IMR-90 (cell line): Measurements from ENCODE around the gene TSC1. TPM values are rescaled to one million over a fixed set of nuclear protein-coding genes. Genes with fewer than 3 reads are reported as not detected.

Experiments used
- ATAC-seq: fragments of 200-7000 bp; cut with Tn5 transposase; 2 replicates; pipeline ENCODE4 v1.9.1; 2020; ENCODE audit warnings: low read depth, mild to moderate bottlenecking, moderate library complexity
- BruUV-seq: library from RNA; stranded (reverse); fragments of 400-500 nt; replicated peaks from 2 replicates; lab custom pipeline; 2021; lab: Mats Ljungman, UMichigan
- CTCF ChIA-PET: fragments of 300-600 bp; formaldehyde crosslinking; extraction: SDS; loops from one replicate; lab custom pipeline; 2021; ENCODE audit warnings: antibody characterized with exemption; lab: Yijun Ruan, JAX
- POLR2A ChIA-PET: fragments of 300-600 bp; sonication (Branson Sonifier 250); formaldehyde crosslinking; loops from one replicate; lab custom pipeline; 2022; ENCODE audit warnings: antibody characterized with exemption; ENCODE audit not compliant: unreplicated experiment; lab: Charles Lee
- DNase-seq: peaks from one replicate; pipeline ENCODE4 v3.0.0; 2013
- H2AFZ ChIP-seq: replicated peaks from 2 replicates; pipeline ENCODE3; 2013; ENCODE audit warnings: low read length, mild to moderate bottlenecking; ENCODE audit not compliant: poor library complexity
- H2AK5ac ChIP-seq: 2 replicates; pipeline ENCODE4 v1.6.1; 2013; ENCODE audit warnings: low read depth, low read length, inconsistent platforms
- H2AK9ac ChIP-seq: replicated peaks from 2 replicates; pipeline ENCODE3; 2013; ENCODE audit warnings: mild to moderate bottlenecking, low read depth, low read length, moderate library complexity; ENCODE audit not compliant: poor library complexity
- H2BK120ac ChIP-seq: 2 replicates; pipeline ENCODE4 v1.6.1; 2013; ENCODE audit warnings: low read depth, low read length, inconsistent platforms
- H2BK15ac ChIP-seq: 3 replicates; pipeline ENCODE4 v1.6.1; 2013; ENCODE audit warnings: low read depth, low read length, inconsistent platforms
- H2BK20ac ChIP-seq: 2 replicates; pipeline ENCODE4 v1.6.1; 2013; ENCODE audit warnings: low read depth, mild to moderate bottlenecking, inconsistent platforms, low read length, moderate library complexity
- H2BK5ac ChIP-seq: 2 replicates; pipeline ENCODE4 v1.6.1; 2013; ENCODE audit warnings: mild to moderate bottlenecking, low read depth, low read length, inconsistent platforms; ENCODE audit not compliant: poor library complexity, severe bottlenecking
- H3K14ac ChIP-seq: replicated peaks from 2 replicates; pipeline ENCODE4 v1.6.1; 2013; ENCODE audit warnings: low read depth, low read length, inconsistent platforms
- H3K18ac ChIP-seq: 2 replicates; pipeline ENCODE4 v1.6.1; 2013; ENCODE audit warnings: low read depth, low read length, control low read depth
- H3K23ac ChIP-seq: 2 replicates; pipeline ENCODE4 v1.6.1; 2013; ENCODE audit warnings: low read depth, low read length, inconsistent platforms
- H3K27ac ChIP-seq: 2 replicates; pipeline ENCODE4 v1.5.1; 2013; ENCODE audit warnings: mild to moderate bottlenecking, control low read depth, low read length; ENCODE audit not compliant: insufficient read depth
- H3K27me3 ChIP-seq: 2 replicates; pipeline ENCODE4 v1.6.1; 2013; ENCODE audit warnings: low read length; ENCODE audit not compliant: control insufficient read depth, insufficient read depth
- H3K36me3 ChIP-seq: 2 replicates; pipeline ENCODE4 v1.6.1; 2013; ENCODE audit warnings: low read length, mixed read lengths; ENCODE audit not compliant: control insufficient read depth, insufficient read depth
- H3K4ac ChIP-seq: 2 replicates; pipeline ENCODE4 v1.6.1; 2013; ENCODE audit warnings: low read depth, low read length, inconsistent platforms
- H3K4me1 ChIP-seq: 2 replicates; pipeline ENCODE4 v1.6.1; 2013; ENCODE audit warnings: low read length, mixed read lengths; ENCODE audit not compliant: control insufficient read depth, insufficient read depth
- H3K4me2 ChIP-seq: 2 replicates; pipeline ENCODE4 v1.6.1; 2013; ENCODE audit warnings: low read depth, mild to moderate bottlenecking, control low read depth, low read length, moderate library complexity
- H3K4me3 ChIP-seq: 2 replicates; pipeline ENCODE4 v1.5.1; 2013; ENCODE audit warnings: low read depth, mild to moderate bottlenecking, control low read depth, low read length, moderate library complexity; ENCODE audit not compliant: insufficient read depth
- H3K56ac ChIP-seq: 2 replicates; pipeline ENCODE4 v1.6.1; 2013; ENCODE audit warnings: low read length, inconsistent platforms; ENCODE audit not compliant: insufficient read depth; ENCODE audit errors: extremely low read depth
- H3K79me1 ChIP-seq, 2 experiments: 2 replicates each; pipeline ENCODE4 v1.6.1; 2013; ENCODE audit warnings: low read length in 2 of 2, inconsistent platforms in 1 of 2, low read depth in 1 of 2
- H3K9ac ChIP-seq: 2 replicates; pipeline ENCODE4 v1.6.1; 2013; ENCODE audit warnings: low read depth, low read length, control low read depth
- H3K9me1 ChIP-seq: 2 replicates; pipeline ENCODE4 v1.6.1; 2013; ENCODE audit warnings: low read length, inconsistent platforms; ENCODE audit not compliant: insufficient read depth
- H3K9me3 ChIP-seq: 2 replicates; pipeline ENCODE4 v1.6.1; 2013; ENCODE audit warnings: low read length; ENCODE audit not compliant: control insufficient read depth, insufficient read depth
- H4K20me1 ChIP-seq: 2 replicates; pipeline ENCODE4 v1.6.1; 2013; ENCODE audit warnings: low read length, inconsistent platforms; ENCODE audit not compliant: insufficient read depth
- H4K5ac ChIP-seq: 2 replicates; pipeline ENCODE4 v1.6.1; 2013; ENCODE audit warnings: mild to moderate bottlenecking, low read depth, low read length, control low read depth
- H4K8ac ChIP-seq, 2 experiments: 2 replicates each; pipeline ENCODE4 v1.6.1; 2013; ENCODE audit warnings: low read depth in 2 of 2, low read length in 2 of 2, control low read depth in 1 of 2, inconsistent platforms in 1 of 2
- H4K91ac ChIP-seq: 2 replicates; pipeline ENCODE4 v1.6.1; 2013; ENCODE audit warnings: low read depth, low read length, inconsistent platforms; ENCODE audit not compliant: insufficient read depth
- BHLHE40 ChIP-seq: fragments of 150-350 bp; IDR thresholded peaks from 2 replicates; pipeline ENCODE4 v1.6.1; 2016; ENCODE audit warnings: mild to moderate bottlenecking, low read depth, low read length
- CEBPB ChIP-seq: IDR thresholded peaks from 2 replicates; pipeline ENCODE4 v1.6.1; 2012; ENCODE audit warnings: low read depth, low read length, improper control_type of control experiment
- CHD1 ChIP-seq: IDR thresholded peaks from 2 replicates; pipeline ENCODE4 v1.6.1; 2012; ENCODE audit warnings: low read depth, low read length, improper control_type of control experiment
- FOS ChIP-seq: fragments of 150-350 bp; IDR thresholded peaks from 2 replicates; pipeline ENCODE4 v1.6.1; 2016; ENCODE audit warnings: low read depth, low read length
- MAFK ChIP-seq: IDR thresholded peaks from 2 replicates; pipeline ENCODE4 v1.6.1; 2012; ENCODE audit warnings: low read depth, low read length, improper control_type of control experiment
- MAZ ChIP-seq: IDR thresholded peaks from 2 replicates; pipeline ENCODE4 v1.6.1; 2012; ENCODE audit warnings: low read depth, mild to moderate bottlenecking, low read length, improper control_type of control experiment, moderate library complexity, borderline replicate concordance
- MXI1 ChIP-seq: IDR thresholded peaks from 2 replicates; pipeline ENCODE4 v1.6.1; 2012; ENCODE audit warnings: low read depth, mild to moderate bottlenecking, low read length, moderate library complexity, borderline replicate concordance
- NFE2L2 ChIP-seq: fragments of 150-350 bp; IDR thresholded peaks from 2 replicates; pipeline ENCODE4 v1.6.1; 2016; ENCODE audit warnings: low read depth, mild to moderate bottlenecking, low read length
- POLR2A ChIP-seq: IDR thresholded peaks from 2 replicates; pipeline ENCODE4 v1.6.1; 2012; ENCODE audit warnings: mild to moderate bottlenecking, low read depth, low read length
- RAD21 ChIP-seq: IDR thresholded peaks from 2 replicates; pipeline ENCODE4 v1.6.1; 2012; ENCODE audit warnings: low read length, improper control_type of control experiment
- RCOR1 ChIP-seq: IDR thresholded peaks from 2 replicates; pipeline ENCODE4 v1.6.1; 2012; ENCODE audit warnings: mild to moderate bottlenecking, low read length, improper control_type of control experiment; ENCODE audit not compliant: insufficient replicate concordance
- RFX5 ChIP-seq: IDR thresholded peaks from 2 replicates; pipeline ENCODE4 v1.8.0; 2012; ENCODE audit warnings: low read depth, mild to moderate bottlenecking, low read length, moderate library complexity
- SMC3 ChIP-seq: fragments of 150-350 bp; IDR thresholded peaks from 2 replicates; pipeline ENCODE4 v1.6.1; 2016; ENCODE audit warnings: low read depth, mild to moderate bottlenecking, antibody characterized with exemption, low read length, moderate library complexity
- WGBS, 2 experiments: methylation state at CpG; one replicate each; pipeline versions ENCODE4 v1.1.5 to v1.1.7; 2013; ENCODE audit warnings: missing lambda C conversion rate in 2 of 2; ENCODE audit not compliant: insufficient read length in 1 of 2; ENCODE audit errors: extremely low coverage in 2 of 2; 5-methylcytosine and 5-hydroxymethylcytosine counted together
- dilution Hi-C: fragments of 300-500 bp; cut with HindIII; formaldehyde crosslinking; loops from one replicate; pipeline ENCODE4 v1.14.3; 2018; ENCODE audit warnings: low sequenced_read_pairs; ENCODE audit not compliant: unreplicated experiment
- in situ Hi-C: fragments of 300-500 bp; cut with MboI; formaldehyde crosslinking; loops from 3 replicates; pipeline ENCODE4 v1.14.3; 2019; ENCODE audit warnings: low sequenced_read_pairs, inconsistent platforms, mixed read lengths
- intact Hi-C: fragments of 100-400 bp; cut with micrococcal nuclease; formaldehyde crosslinking; loops from 2 replicates; pipeline ENCODE4 v1.10.0; 2022
- polyA plus RNA-seq, 3 experiments: library from polyadenylated mRNA; depleted of rRNA; stranded (reverse); fragments of >200 nt; gene quantifications; 2 replicates each; pipeline ENCODE4 v1.2.3, GENCODE V29; 2012; ENCODE audit warnings: low replicate concordance in 1 of 3
- total RNA-seq: library from RNA; depleted of rRNA; stranded (reverse); fragments of >200 nt; gene quantifications from 2 replicates; pipeline ENCODE4 v1.2.3, GENCODE V29; 2012
- TF ChIP-seq, protein P1 (sequence below): fragments of 150-350 bp; IDR thresholded peaks from 2 replicates; pipeline ENCODE4 v1.6.1; 2016; ENCODE audit warnings: low read depth, mild to moderate bottlenecking, low read length, moderate library complexity, borderline replicate concordance
- TF ChIP-seq, protein P2 (sequence below): conservative IDR thresholded peaks from 2 replicates; pipeline ENCODE4 v1.5.1; 2012; ENCODE audit warnings: mild to moderate bottlenecking, low read depth, low read length, improper control_type of control experiment
- TF ChIP-seq, protein P3 (sequence below): fragments of 150-350 bp; IDR thresholded peaks from 2 replicates; pipeline ENCODE4 v1.6.1; 2017; ENCODE audit warnings: mild to moderate bottlenecking, antibody characterized with exemption, low read length, low read depth

TSC1 gene
- total and polyA plus RNA-seq, 2 of the 4 experiments (the other 2 are of a cell fraction), result 25.7 to 56.3 TPM

DNA sequence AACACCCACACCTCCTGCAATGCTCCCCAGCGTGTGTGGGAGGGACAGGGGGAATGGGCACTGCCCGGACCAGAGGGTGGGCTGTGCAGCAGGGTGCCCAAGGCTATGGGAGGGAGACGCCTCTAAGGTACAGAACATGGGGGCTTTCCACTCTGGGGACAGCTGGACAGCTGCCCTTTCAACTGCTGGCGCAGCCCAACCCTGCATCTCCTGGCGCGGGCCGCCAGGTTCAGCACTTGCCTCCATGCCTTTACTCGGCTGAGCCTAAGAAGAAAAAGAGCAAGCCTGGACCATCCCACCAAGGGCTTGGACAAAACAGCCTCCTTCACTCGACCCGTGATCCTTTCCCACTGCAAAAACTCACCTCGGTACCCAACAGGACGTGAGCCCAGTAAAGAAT is 81.3 kb downstream of the TSC1 start:
- H3K9me1 ChIP-seq, result no peaks in the 10 kb centered on the region
- POLR2A ChIA-PET, result no interaction called here
- H3K4me2 ChIP-seq, result no peak overlapping the region
- H2BK120ac ChIP-seq, result no peak overlapping the region
- H3K36me3 ChIP-seq, result no peaks in the 10 kb centered on the region
- no peak overlapping the region for H3K4me3 ChIP-seq
- no peak for TF ChIP-seq RCOR1
- no peak for TF ChIP-seq MAZ
- TF ChIP-seq MXI1, result no peak
- TF ChIP-seq NFE2L2, result no peak
- TF ChIP-seq SMC3, result no peak
- TF ChIP-seq, protein P1, sequence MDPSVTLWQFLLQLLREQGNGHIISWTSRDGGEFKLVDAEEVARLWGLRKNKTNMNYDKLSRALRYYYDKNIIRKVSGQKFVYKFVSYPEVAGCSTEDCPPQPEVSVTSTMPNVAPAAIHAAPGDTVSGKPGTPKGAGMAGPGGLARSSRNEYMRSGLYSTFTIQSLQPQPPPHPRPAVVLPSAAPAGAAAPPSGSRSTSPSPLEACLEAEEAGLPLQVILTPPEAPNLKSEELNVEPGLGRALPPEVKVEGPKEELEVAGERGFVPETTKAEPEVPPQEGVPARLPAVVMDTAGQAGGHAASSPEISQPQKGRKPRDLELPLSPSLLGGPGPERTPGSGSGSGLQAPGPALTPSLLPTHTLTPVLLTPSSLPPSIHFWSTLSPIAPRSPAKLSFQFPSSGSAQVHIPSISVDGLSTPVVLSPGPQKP, result no peak
- TF ChIP-seq CHD1, result no peak
- TF ChIP-seq, protein P2, sequence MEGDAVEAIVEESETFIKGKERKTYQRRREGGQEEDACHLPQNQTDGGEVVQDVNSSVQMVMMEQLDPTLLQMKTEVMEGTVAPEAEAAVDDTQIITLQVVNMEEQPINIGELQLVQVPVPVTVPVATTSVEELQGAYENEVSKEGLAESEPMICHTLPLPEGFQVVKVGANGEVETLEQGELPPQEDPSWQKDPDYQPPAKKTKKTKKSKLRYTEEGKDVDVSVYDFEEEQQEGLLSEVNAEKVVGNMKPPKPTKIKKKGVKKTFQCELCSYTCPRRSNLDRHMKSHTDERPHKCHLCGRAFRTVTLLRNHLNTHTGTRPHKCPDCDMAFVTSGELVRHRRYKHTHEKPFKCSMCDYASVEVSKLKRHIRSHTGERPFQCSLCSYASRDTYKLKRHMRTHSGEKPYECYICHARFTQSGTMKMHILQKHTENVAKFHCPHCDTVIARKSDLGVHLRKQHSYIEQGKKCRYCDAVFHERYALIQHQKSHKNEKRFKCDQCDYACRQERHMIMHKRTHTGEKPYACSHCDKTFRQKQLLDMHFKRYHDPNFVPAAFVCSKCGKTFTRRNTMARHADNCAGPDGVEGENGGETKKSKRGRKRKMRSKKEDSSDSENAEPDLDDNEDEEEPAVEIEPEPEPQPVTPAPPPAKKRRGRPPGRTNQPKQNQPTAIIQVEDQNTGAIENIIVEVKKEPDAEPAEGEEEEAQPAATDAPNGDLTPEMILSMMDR, result no peak
- no peak for TF ChIP-seq MAFK
- no peak for TF ChIP-seq RAD21
- TF ChIP-seq FOS, result no peak
- no peak for TF ChIP-seq BHLHE40
- TF ChIP-seq, protein P3, sequence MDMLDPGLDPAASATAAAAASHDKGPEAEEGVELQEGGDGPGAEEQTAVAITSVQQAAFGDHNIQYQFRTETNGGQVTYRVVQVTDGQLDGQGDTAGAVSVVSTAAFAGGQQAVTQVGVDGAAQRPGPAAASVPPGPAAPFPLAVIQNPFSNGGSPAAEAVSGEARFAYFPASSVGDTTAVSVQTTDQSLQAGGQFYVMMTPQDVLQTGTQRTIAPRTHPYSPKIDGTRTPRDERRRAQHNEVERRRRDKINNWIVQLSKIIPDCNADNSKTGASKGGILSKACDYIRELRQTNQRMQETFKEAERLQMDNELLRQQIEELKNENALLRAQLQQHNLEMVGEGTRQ, result no peak
- TF ChIP-seq POLR2A, result no peak
- TF ChIP-seq RFX5, result no peak
- no peak for TF ChIP-seq CEBPB
- H4K20me1 ChIP-seq, result no peaks in the 10 kb centered on the region
- H3K27ac ChIP-seq, result no peak overlapping the region
- H2BK5ac ChIP-seq, result no peak overlapping the region
- no peak overlapping the region for H3K9ac ChIP-seq
- H3K14ac ChIP-seq, result no peak overlapping the region
- no peak overlapping the region for H4K8ac ChIP-seq
- H4K5ac ChIP-seq, result no peak overlapping the region
- H3K4me1 ChIP-seq, result peaks cover 2% of the 10 kb centered on the region; the same call in 1 of the 2 replicates
- H2AK9ac ChIP-seq, result no peak overlapping the region
- WGBS, 2 experiments, result 83% methylated on average over 6 of the region's 12 CpGs; no CpG with 5 or more reads in 1 of the 2 experiments
- no peak overlapping the region for H2BK15ac ChIP-seq
- CTCF ChIA-PET, result no interaction called here
- no peak overlapping the region for H3K56ac ChIP-seq
- no peaks in the 10 kb centered on the region for H3K9me3 ChIP-seq
- dilution Hi-C loops (no loop called here), in situ Hi-C loops (no loop called here), intact Hi-C loops (no loop called here)
- H3K18ac ChIP-seq, result no peak overlapping the region
- H3K4ac ChIP-seq, result no peak overlapping the region
- no peak overlapping the region for H3K23ac ChIP-seq
- H2BK20ac ChIP-seq, result no peak overlapping the region
- H2AFZ ChIP-seq, result no peak overlapping the region
- no peak for ATAC-seq
- DNase-seq, result no peak
- H2AK5ac ChIP-seq, result no peak overlapping the region
- H4K91ac ChIP-seq, result no peak overlapping the region
- BruUV-seq, result no TSS peak
- no peaks in the 10 kb centered on the region for H3K79me1 ChIP-seq
- H3K27me3 ChIP-seq, result peaks cover 47% of the 10 kb centered on the region
